HCT116 (cell line): ENCODE measurements around the gene CPA5. TPM values are rescaled to one million over a fixed set of nuclear protein-coding genes. Genes with fewer than 3 reads are reported as not detected.

Source experiments
- ATAC-seq: fragments of 200-7000 bp; cut with Tn5 transposase; 2 replicates; pipeline ENCODE4 v1.9.1; 2020; ENCODE audit warnings: mild to moderate bottlenecking, moderate library complexity
- BruUV-seq: library from RNA; stranded (reverse); fragments of 400-500 nt; replicated peaks from 2 replicates; lab custom pipeline; 2021; lab: Mats Ljungman, UMichigan
- CTCF ChIA-PET: fragments of 300-600 bp; sonication (Branson Sonifier 250); formaldehyde crosslinking; loops from one replicate; lab custom pipeline; 2021; ENCODE audit warnings: antibody characterized with exemption; lab: Charles Lee
- POLR2A ChIA-PET: fragments of 300-600, 350-600 bp; sonication (Branson Sonifier 250); formaldehyde crosslinking; loops from one replicate; lab custom pipeline; 2021; ENCODE audit warnings: antibody characterized with exemption; lab: Charles Lee
- RAD21 ChIA-PET, 2 experiments: fragments of 300-600 bp; sonication (Branson Sonifier 250); formaldehyde crosslinking; loops; one replicate each; lab custom pipeline; 2023; ENCODE audit warnings: low total read pairs in 2 of 2; ENCODE audit not compliant: uncharacterized antibody in 2 of 2, unreplicated experiment in 2 of 2, low non-redundant PET in 1 of 2; lab: Charles Lee
- DNase-seq: peaks from one replicate; pipeline ENCODE4 v3.0.0-alpha.2; 2010; ENCODE audit warnings: low read depth, low spot score
- H2AFZ ChIP-seq: fragments of 200-600 bp; shearing (Covaris generic), sonication (generic); 2 replicates; pipeline ENCODE4 v1.6.1; 2017; ENCODE audit warnings: low read depth, mixed run types, mixed read lengths, antibody characterized with exemption, low read length; ENCODE audit not compliant: poor library complexity, severe bottlenecking
- H3K27ac ChIP-seq: 2 replicates; pipeline ENCODE4 v1.5.1; 2012; ENCODE audit warnings: low read depth, low read length
- H3K27me3 ChIP-seq: fragments of 200-600 bp; sonication (generic); 2 replicates; pipeline ENCODE4 v1.6.1; 2016; ENCODE audit warnings: mixed run types, low read length, mixed read lengths; ENCODE audit not compliant: insufficient read depth
- H3K36me3 ChIP-seq, 2 experiments: fragments of 200-500 bp in 1 of 2; fragments of 200-600 bp in 1 of 2; sonication (Bioruptor generic) in 1 of 2; sonication (generic) in 1 of 2; 2 replicates each; pipeline versions ENCODE4 v1.5.1 to v1.6.1; 2014 to 2016; ENCODE audit warnings: low read length in 2 of 2, inconsistent platforms in 1 of 2, mixed read lengths in 1 of 2, mixed run types in 1 of 2; ENCODE audit not compliant: insufficient read depth in 2 of 2, control insufficient read depth in 1 of 2
- H3K4me1 ChIP-seq, 2 experiments: fragments of 200-600 bp in 1 of 2; sonication (generic) in 1 of 2; 2 replicates each; pipeline versions ENCODE4 v1.5.1 to v1.6.1; 2012 to 2017; ENCODE audit warnings: low read length in 2 of 2, inconsistent platforms in 1 of 2, mild to moderate bottlenecking in 1 of 2, mixed read lengths in 1 of 2, mixed run types in 1 of 2, moderate library complexity in 1 of 2; ENCODE audit not compliant: insufficient read depth in 2 of 2, control insufficient read depth in 1 of 2
- H3K4me2 ChIP-seq: fragments of 200-600 bp; sonication (generic); 2 replicates; pipeline ENCODE4 v1.6.1; 2017; ENCODE audit warnings: mixed run types, low read length, mixed read lengths
- H3K4me3 ChIP-seq, 2 experiments: fragments of 200-600 bp in 1 of 2; sonication (generic) in 1 of 2; replicated peaks in 1 of 2; 2 replicates each; pipeline ENCODE4 v1.5.1; 2011 to 2016; ENCODE audit warnings: low read length in 2 of 2, control low read depth in 1 of 2, low read depth in 1 of 2, mild to moderate bottlenecking in 1 of 2, mixed read lengths in 1 of 2, mixed run types in 1 of 2
- H3K79me2 ChIP-seq: fragments of 200-600 bp; sonication (generic); 2 replicates; pipeline ENCODE4 v1.6.1; 2017; ENCODE audit warnings: mild to moderate bottlenecking, mixed run types, low read length, moderate library complexity, mixed read lengths; ENCODE audit not compliant: insufficient read depth
- H3K9ac ChIP-seq: fragments of 200-600 bp; sonication (generic); 2 replicates; pipeline ENCODE4 v1.6.1; 2016; ENCODE audit warnings: low read length, mixed read lengths
- H3K9me2 ChIP-seq: fragments of 200-600 bp; sonication (generic), shearing (Covaris generic); 2 replicates; pipeline ENCODE4 v1.6.1; 2017; ENCODE audit warnings: mixed run types, mild to moderate bottlenecking, moderate library complexity; ENCODE audit not compliant: insufficient read depth
- H3K9me3 ChIP-seq, 2 experiments: fragments of 200-500 bp in 1 of 2; fragments of 200-600 bp in 1 of 2; sonication (Bioruptor generic) in 1 of 2; sonication (generic) in 1 of 2; 2 replicates each; pipeline ENCODE4 v1.6.1; 2014 to 2017; ENCODE audit warnings: low read length in 2 of 2, mixed read lengths in 2 of 2, inconsistent platforms in 1 of 2, low read depth in 1 of 2, mild to moderate bottlenecking in 1 of 2, mixed run types in 1 of 2, moderate library complexity in 1 of 2; ENCODE audit not compliant: control insufficient read depth in 1 of 2, insufficient read depth in 1 of 2
- H4K20me1 ChIP-seq: fragments of 200-600 bp; sonication (generic), shearing (Covaris generic); 2 replicates; pipeline ENCODE4 v1.6.1; 2017; ENCODE audit warnings: mixed run types, mild to moderate bottlenecking, moderate library complexity; ENCODE audit not compliant: insufficient read depth
- CTCF ChIP-seq, 3 experiments: fragments of 200-600 bp in 1 of 3; sonication (generic) in 1 of 3; IDR thresholded peaks in 2 of 3; conservative IDR thresholded peaks in 1 of 3; 2 replicates each; pipeline ENCODE4 v1.5.1; 2012 to 2017; ENCODE audit warnings: low read depth in 2 of 3, low read length in 2 of 3, antibody characterized with exemption in 1 of 3, borderline replicate concordance in 1 of 3, control low read depth in 1 of 3, mild to moderate bottlenecking in 1 of 3, mixed read lengths in 1 of 3, mixed run types in 1 of 3, moderate library complexity in 1 of 3; ENCODE audit not compliant: insufficient read depth in 1 of 3
- EGR1 ChIP-seq: IDR thresholded peaks from 2 replicates; pipeline ENCODE4 v1.6.1; 2012; ENCODE audit warnings: low read depth
- ELF1 ChIP-seq: IDR thresholded peaks from 2 replicates; pipeline ENCODE4 v1.6.1; 2012; ENCODE audit warnings: low read depth, borderline replicate concordance
- EZH2 ChIP-seq: fragments of 200-600 bp; sonication (generic); IDR thresholded peaks from 2 replicates; pipeline ENCODE4 v1.6.1; 2017; ENCODE audit warnings: antibody characterized with exemption, mixed run types
- FOSL1 ChIP-seq: IDR thresholded peaks from 2 replicates; pipeline ENCODE4 v1.6.1; 2012; ENCODE audit warnings: low read depth
- RAD21 ChIP-seq: IDR thresholded peaks from 2 replicates; pipeline ENCODE4 v1.6.1; 2012; ENCODE audit warnings: low read depth, mild to moderate bottlenecking
- REST ChIP-seq: IDR thresholded peaks from 2 replicates; pipeline ENCODE4 v1.6.1; 2012; ENCODE audit warnings: low read depth
- SRF ChIP-seq: IDR thresholded peaks from 2 replicates; pipeline ENCODE4 v1.6.1; 2012; ENCODE audit warnings: low read depth
- ZBTB33 ChIP-seq: IDR thresholded peaks from 2 replicates; pipeline ENCODE4 v1.6.1; 2011; ENCODE audit warnings: mild to moderate bottlenecking, low read length, moderate library complexity; ENCODE audit not compliant: insufficient replicate concordance; ENCODE audit errors: extremely low read depth
- ZFX ChIP-seq: fragments of 450-650 bp; IDR thresholded peaks from 2 replicates; pipeline ENCODE4 v1.6.1; 2017
- intact Hi-C: fragments of 100-400 bp; cut with micrococcal nuclease; formaldehyde crosslinking; loops from 2 replicates; pipeline ENCODE4 v1.10.0; 2022
- total RNA-seq: library from RNA; stranded (reverse); gene quantifications from one replicate; pipeline ENCODE4 v1.2.1, GENCODE V29; 2021; ENCODE audit not compliant: unreplicated experiment

CPA5 gene
- total RNA-seq, 1 experiment from 2014 or later, result not detected

- intact Hi-C loops, result no loop called here
- ATAC-seq (no peak), DNase-seq (no peak)
- Histone ChIP-seq H3K9ac (no peak overlapping the region), H3K27ac (no peak overlapping the region), H2AFZ (no peak overlapping the region), H3K4me1 (peaks cover 0 to 6% of the 10 kb centered on the region in 2 experiments; a peak in 1 of 4 replicates), H3K27me3 (no peaks in the 10 kb centered on the region), H3K4me2 (no peak overlapping the region), H4K20me1 (no peaks in the 10 kb centered on the region), H3K4me3 (no peak overlapping the region), H3K36me3 (no peaks in the 10 kb centered on the region), H3K79me2 (no peaks in the 10 kb centered on the region), H3K9me3 (no peaks in the 10 kb centered on the region), H3K9me2 (no peaks in the 10 kb centered on the region)
- TF ChIP-seq RAD21, result no peak
- TF ChIP-seq ZFX, result no peak
- no peak for TF ChIP-seq REST
- no peak for TF ChIP-seq ZBTB33
- no peak for TF ChIP-seq EZH2
- no peak for TF ChIP-seq SRF
- TF ChIP-seq CTCF (IDR thresholded peaks at IDR 0.05 in 2 of 3, conservative IDR thresholded peaks at IDR 0.05 in 1 of 3; ENCODE audit: borderline replicate concordance in 1 of 3, insufficient read depth in 1 of 3, low read depth in 2 of 3, low read length in 2 of 3), result no peak
- no peak for TF ChIP-seq EGR1
- no peak for TF ChIP-seq FOSL1
- no peak for TF ChIP-seq ELF1
- POLR2A ChIA-PET, result no interaction called here
- BruUV-seq, result no TSS peak
- RAD21 ChIA-PET, result no interaction called here
- CTCF ChIA-PET, result no interaction called here
These were observed 73.7 kb downstream of the CPA5 start for GRCh38 chr7:130418306-130418705.

Other genes with a start within 250 kb of the CPA5 start
- 35.8 TPM for gene TMEM209, start 139.4 kb upstream of the CPA5 start, total RNA-seq
- not detected for gene SSMEM1, start 137.0 kb upstream of the CPA5 start, total RNA-seq
- gene CPA2, start 78.0 kb upstream of the CPA5 start, total RNA-seq, result 1.5 TPM
- gene CPA4, start 51.7 kb upstream of the CPA5 start, total RNA-seq, result 38.7 TPM
- 11.9 TPM for gene CPA1, start 35.7 kb downstream of the CPA5 start, total RNA-seq
- gene CEP41, start 96.2 kb downstream of the CPA5 start, total RNA-seq, result 13.6 TPM
- gene MEST, start 147.3 kb downstream of the CPA5 start, total RNA-seq, result 49.5 TPM